Measurements from ENCODE around the gene OTUB2. TPM values are rescaled to one million over a fixed set of nuclear protein-coding genes. Genes with fewer than 3 reads are reported as not detected.

The OTUB2 gene
- total RNA-seq, 1 experiment from 2014 or later: 0.55 TPM

DNA sequence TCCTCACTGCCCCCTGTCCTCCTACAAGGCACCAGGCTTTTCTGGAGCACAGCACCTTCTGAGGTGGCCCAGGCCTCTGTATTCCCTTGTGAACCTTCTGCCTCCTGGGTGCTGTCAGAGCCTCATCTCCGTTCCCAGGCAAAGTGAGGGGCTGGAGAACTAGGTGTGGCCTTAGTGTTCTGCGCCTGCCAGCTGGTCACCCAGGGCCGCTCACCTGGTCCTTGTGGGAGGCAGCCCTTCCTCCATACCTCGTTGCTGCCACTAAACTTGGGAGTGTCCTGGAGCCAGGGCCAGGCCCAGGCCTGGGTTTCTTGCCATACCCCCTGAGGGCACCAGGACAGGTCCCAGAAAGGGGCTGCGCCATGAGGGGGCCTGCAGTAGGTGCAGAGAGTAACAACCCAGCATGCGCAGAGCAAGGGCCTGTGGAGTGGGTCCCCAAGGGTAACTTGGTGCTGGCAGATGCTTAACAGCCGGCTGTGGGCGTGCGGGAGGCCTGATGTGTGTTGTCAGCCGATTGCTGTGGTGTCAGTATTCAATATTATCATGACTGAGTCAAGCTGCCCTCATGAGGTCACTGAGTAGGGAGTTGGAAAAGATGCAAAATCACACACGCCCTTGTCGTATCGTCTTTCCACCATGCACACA lies 17.1 kb downstream of the OTUB2 start:
- Histone ChIP-seq H3K79me2 (ENCODE audit: low read depth) (no peaks in the 10 kb centered on the region), H3K36me3 (ENCODE audit: low read depth) (no peaks in the 10 kb centered on the region), H4K20me1 (ENCODE audit: insufficient read depth) (no peaks in the 10 kb centered on the region), H3K4me1 (replicated peaks; ENCODE audit: insufficient read depth) (no peaks in the 10 kb centered on the region), H3K9me2 (ENCODE audit: insufficient read depth) (no peaks in the 10 kb centered on the region), H3K27me3 (ENCODE audit: insufficient read depth, low read depth) (no peaks in the 10 kb centered on the region), H3K4me2 (no peak overlapping the region), H2AFZ (no peak overlapping the region), H3K9me3 (ENCODE audit: insufficient read depth, low read depth) (no peaks in the 10 kb centered on the region), H3F3A (ENCODE audit: insufficient read depth, low read depth) (no peaks in the 10 kb centered on the region), H3K27ac (no peak overlapping the region), H3K4me3 (no peak overlapping the region)
- intact Hi-C loops (cut with micrococcal nuclease; ENCODE audit: unreplicated experiment): no loop called here
- CTCF ChIA-PET: no interaction called here
- BruUV-seq (replicated peaks): no TSS peak
- TF ChIP-seq EZH2 (IDR thresholded peaks at IDR 0.05; ENCODE audit: low read depth): no peak
- TF ChIP-seq, protein P1, sequence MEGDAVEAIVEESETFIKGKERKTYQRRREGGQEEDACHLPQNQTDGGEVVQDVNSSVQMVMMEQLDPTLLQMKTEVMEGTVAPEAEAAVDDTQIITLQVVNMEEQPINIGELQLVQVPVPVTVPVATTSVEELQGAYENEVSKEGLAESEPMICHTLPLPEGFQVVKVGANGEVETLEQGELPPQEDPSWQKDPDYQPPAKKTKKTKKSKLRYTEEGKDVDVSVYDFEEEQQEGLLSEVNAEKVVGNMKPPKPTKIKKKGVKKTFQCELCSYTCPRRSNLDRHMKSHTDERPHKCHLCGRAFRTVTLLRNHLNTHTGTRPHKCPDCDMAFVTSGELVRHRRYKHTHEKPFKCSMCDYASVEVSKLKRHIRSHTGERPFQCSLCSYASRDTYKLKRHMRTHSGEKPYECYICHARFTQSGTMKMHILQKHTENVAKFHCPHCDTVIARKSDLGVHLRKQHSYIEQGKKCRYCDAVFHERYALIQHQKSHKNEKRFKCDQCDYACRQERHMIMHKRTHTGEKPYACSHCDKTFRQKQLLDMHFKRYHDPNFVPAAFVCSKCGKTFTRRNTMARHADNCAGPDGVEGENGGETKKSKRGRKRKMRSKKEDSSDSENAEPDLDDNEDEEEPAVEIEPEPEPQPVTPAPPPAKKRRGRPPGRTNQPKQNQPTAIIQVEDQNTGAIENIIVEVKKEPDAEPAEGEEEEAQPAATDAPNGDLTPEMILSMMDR (conservative IDR thresholded peaks at IDR 0.05): no peak
- POLR2A ChIA-PET (ENCODE audit: unreplicated experiment): no interaction called here
- no peak for DNase-seq

DNA sequence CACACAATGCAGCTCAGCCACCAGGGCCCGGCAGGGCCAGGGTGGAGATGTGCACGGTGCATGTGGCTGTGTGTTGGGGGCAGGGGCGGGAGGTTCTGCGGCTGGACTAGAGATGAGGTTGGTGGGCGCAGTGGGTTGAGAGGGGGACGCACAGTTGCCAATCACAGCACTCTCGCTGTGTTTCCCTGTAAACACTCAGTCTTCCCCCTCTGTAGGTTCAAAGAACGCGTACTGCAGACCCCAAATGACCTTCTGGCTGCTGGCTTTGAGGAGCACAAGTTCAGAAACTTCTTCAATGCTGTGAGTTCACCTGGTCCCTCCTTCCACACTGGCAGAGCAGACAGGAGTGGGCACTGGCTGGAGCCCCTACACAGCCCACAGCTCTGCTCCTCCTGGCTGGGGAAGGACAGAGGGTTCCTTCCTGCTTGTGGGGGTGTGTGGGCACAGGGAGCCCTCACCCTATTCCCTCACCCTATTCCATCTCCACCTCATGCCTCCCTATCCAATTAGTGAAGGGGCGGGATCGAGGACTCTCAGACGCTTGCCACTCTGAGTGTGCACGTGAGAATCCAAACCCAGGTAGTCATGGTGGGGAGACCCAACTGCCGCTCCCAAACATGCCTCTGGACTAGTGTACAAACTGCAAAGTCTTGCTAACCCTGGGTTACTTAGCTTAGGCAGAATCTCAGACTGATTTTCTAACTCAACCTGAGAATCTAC lies 17.8 kb downstream of the OTUB2 start:
- H3K27ac ChIP-seq: no peak overlapping the region
- no peaks in the 10 kb centered on the region for H4K20me1 ChIP-seq (ENCODE audit: insufficient read depth)
- H3K79me2 ChIP-seq (ENCODE audit: low read depth): no peaks in the 10 kb centered on the region
- intact Hi-C loops (cut with micrococcal nuclease; ENCODE audit: unreplicated experiment): no loop called here
- no peaks in the 10 kb centered on the region for H3K9me3 ChIP-seq (ENCODE audit: insufficient read depth, low read depth)
- no peak overlapping the region for H2AFZ ChIP-seq
- TF ChIP-seq EZH2 (IDR thresholded peaks at IDR 0.05; ENCODE audit: low read depth): no peak
- TF ChIP-seq, protein P1 (conservative IDR thresholded peaks at IDR 0.05): no peak
- no peak for DNase-seq
- BruUV-seq (replicated peaks): no TSS peak
- CTCF ChIA-PET: no interaction called here
- no peaks in the 10 kb centered on the region for H3K9me2 ChIP-seq (ENCODE audit: insufficient read depth)
- H3F3A ChIP-seq (ENCODE audit: insufficient read depth, low read depth): no peaks in the 10 kb centered on the region
- H3K4me3 ChIP-seq: no peak overlapping the region
- H3K4me1 ChIP-seq (replicated peaks; ENCODE audit: insufficient read depth): no peaks in the 10 kb centered on the region
- no peaks in the 10 kb centered on the region for H3K27me3 ChIP-seq (ENCODE audit: insufficient read depth, low read depth)
- no peaks in the 10 kb centered on the region for H3K36me3 ChIP-seq (ENCODE audit: low read depth)
- no peak overlapping the region for H3K4me2 ChIP-seq
- POLR2A ChIA-PET (ENCODE audit: unreplicated experiment): no interaction called here

DNA sequence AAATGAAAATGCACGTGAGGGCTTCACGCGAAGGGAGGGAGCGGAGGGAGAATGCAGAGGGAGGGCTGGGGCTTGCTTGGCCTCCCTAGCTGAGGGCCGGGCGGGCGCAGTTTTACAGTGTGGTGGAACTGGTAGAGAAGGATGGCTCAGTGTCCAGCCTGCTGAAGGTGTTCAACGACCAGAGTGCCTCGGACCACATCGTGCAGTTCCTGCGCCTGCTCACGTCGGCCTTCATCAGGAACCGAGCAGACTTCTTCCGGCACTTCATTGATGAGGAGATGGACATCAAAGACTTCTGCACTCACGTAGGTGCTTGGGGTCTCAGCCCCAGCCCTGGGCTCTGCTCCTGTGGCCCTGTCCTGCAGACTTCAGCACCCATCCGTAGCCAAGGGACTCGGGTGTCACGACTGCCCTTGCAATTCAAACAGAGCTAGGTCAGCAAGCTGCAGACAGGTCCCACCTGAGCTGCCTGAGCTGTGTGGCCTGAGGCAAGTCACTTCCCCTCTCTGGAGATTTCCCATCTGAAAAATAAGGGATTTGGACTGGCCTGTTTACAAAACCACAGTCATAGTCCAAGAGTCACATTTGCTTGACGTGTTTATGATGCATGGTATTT lies 18.4 kb downstream of the OTUB2 start:
- no peak overlapping the region for H3K27ac ChIP-seq
- no peak for DNase-seq
- H3K4me1 ChIP-seq (replicated peaks; ENCODE audit: insufficient read depth): no peaks in the 10 kb centered on the region
- H3F3A ChIP-seq (ENCODE audit: insufficient read depth, low read depth): no peaks in the 10 kb centered on the region
- no TSS peak for BruUV-seq (replicated peaks)
- H2AFZ ChIP-seq: no peak overlapping the region
- H3K79me2 ChIP-seq (ENCODE audit: low read depth): no peaks in the 10 kb centered on the region
- H3K36me3 ChIP-seq (ENCODE audit: low read depth): no peaks in the 10 kb centered on the region
- H3K4me2 ChIP-seq: no peak overlapping the region
- CTCF ChIA-PET: no interaction called here
- TF ChIP-seq EZH2 (IDR thresholded peaks at IDR 0.05; ENCODE audit: low read depth): no peak
- TF ChIP-seq, protein P1 (conservative IDR thresholded peaks at IDR 0.05): no peak
- no peak overlapping the region for H3K4me3 ChIP-seq
- intact Hi-C loops (cut with micrococcal nuclease; ENCODE audit: unreplicated experiment): no loop called here
- no peaks in the 10 kb centered on the region for H3K9me3 ChIP-seq (ENCODE audit: insufficient read depth, low read depth)
- no peaks in the 10 kb centered on the region for H4K20me1 ChIP-seq (ENCODE audit: insufficient read depth)
- POLR2A ChIA-PET (ENCODE audit: unreplicated experiment): no interaction called here
- no peaks in the 10 kb centered on the region for H3K27me3 ChIP-seq (ENCODE audit: insufficient read depth, low read depth)
- no peaks in the 10 kb centered on the region for H3K9me2 ChIP-seq (ENCODE audit: insufficient read depth)
